ENCODE data around the gene ANK2.

The ANK2 gene

GRCh38 chr4:113270520-113271319 is 221.3 kb downstream of the ANK2 start:
- H3K9ac ChIP-seq (ENCODE audit: low read length) = no peak overlapping the region
- no peak overlapping the region for H3K4me3 ChIP-seq (ENCODE audit: low read depth, low read length, poor library complexity, severe bottlenecking)
- H3K27ac ChIP-seq (ENCODE audit: low read depth, low read length, poor library complexity, severe bottlenecking) = no peak overlapping the region

GRCh38 chr4:113272523-113272922 is 223.1 kb downstream of the ANK2 start:
- H2AFZ ChIP-seq (ENCODE audit: low read length) = no peak overlapping the region
- TF ChIP-seq EZH2 (IDR thresholded peaks at IDR 0.05; ENCODE audit: borderline replicate concordance, low read length) = no peak
- TF ChIP-seq, protein P1, sequence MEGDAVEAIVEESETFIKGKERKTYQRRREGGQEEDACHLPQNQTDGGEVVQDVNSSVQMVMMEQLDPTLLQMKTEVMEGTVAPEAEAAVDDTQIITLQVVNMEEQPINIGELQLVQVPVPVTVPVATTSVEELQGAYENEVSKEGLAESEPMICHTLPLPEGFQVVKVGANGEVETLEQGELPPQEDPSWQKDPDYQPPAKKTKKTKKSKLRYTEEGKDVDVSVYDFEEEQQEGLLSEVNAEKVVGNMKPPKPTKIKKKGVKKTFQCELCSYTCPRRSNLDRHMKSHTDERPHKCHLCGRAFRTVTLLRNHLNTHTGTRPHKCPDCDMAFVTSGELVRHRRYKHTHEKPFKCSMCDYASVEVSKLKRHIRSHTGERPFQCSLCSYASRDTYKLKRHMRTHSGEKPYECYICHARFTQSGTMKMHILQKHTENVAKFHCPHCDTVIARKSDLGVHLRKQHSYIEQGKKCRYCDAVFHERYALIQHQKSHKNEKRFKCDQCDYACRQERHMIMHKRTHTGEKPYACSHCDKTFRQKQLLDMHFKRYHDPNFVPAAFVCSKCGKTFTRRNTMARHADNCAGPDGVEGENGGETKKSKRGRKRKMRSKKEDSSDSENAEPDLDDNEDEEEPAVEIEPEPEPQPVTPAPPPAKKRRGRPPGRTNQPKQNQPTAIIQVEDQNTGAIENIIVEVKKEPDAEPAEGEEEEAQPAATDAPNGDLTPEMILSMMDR (IDR thresholded peaks at IDR 0.05; ENCODE audit: low read length) = no peak
- no peak overlapping the region for H3K9ac ChIP-seq (ENCODE audit: low read length)
- H3K79me2 ChIP-seq (ENCODE audit: insufficient read depth, low read length) = no peaks in the 10 kb centered on the region
- no peaks in the 10 kb centered on the region for H3K36me3 ChIP-seq (ENCODE audit: insufficient read depth, low read length)
- no peaks in the 10 kb centered on the region for H3K9me3 ChIP-seq (ENCODE audit: low read length)
- H3K27me3 ChIP-seq (ENCODE audit: insufficient read depth, low read length) = no peaks in the 10 kb centered on the region
- H3K4me3 ChIP-seq (ENCODE audit: low read depth, low read length, poor library complexity, severe bottlenecking) = no peak overlapping the region
- H3K4me2 ChIP-seq (ENCODE audit: low read length) = no peak overlapping the region
- no peaks in the 10 kb centered on the region for H3F3A ChIP-seq (ENCODE audit: insufficient read depth, low read length)
- no peak overlapping the region for H3K27ac ChIP-seq (ENCODE audit: low read depth, low read length, poor library complexity, severe bottlenecking)
- H3K4me1 ChIP-seq (ENCODE audit: insufficient read depth, low read length, severe bottlenecking) = no peaks in the 10 kb centered on the region
- H3K9me2 ChIP-seq (ENCODE audit: low read depth, low read length) = no peaks in the 10 kb centered on the region
- H4K20me1 ChIP-seq (ENCODE audit: insufficient read depth, low read length) = no peaks in the 10 kb centered on the region

More at GRCh38 chr4:113270520-113271319, 221.3 kb downstream of the ANK2 start:
- no peak for TF ChIP-seq EZH2 (IDR thresholded peaks at IDR 0.05; ENCODE audit: borderline replicate concordance, low read length)
- TF ChIP-seq, protein P1 (IDR thresholded peaks at IDR 0.05; ENCODE audit: low read length) = no peak
- H3K4me2 ChIP-seq (ENCODE audit: low read length) = no peak overlapping the region
- no peaks in the 10 kb centered on the region for H4K20me1 ChIP-seq (ENCODE audit: insufficient read depth, low read length)
- H2AFZ ChIP-seq (ENCODE audit: low read length) = no peak overlapping the region
- H3K9me2 ChIP-seq (ENCODE audit: low read depth, low read length) = no peaks in the 10 kb centered on the region
- H3K9me3 ChIP-seq (ENCODE audit: low read length) = no peaks in the 10 kb centered on the region
- H3K79me2 ChIP-seq (ENCODE audit: insufficient read depth, low read length) = no peaks in the 10 kb centered on the region
- no peaks in the 10 kb centered on the region for H3K36me3 ChIP-seq (ENCODE audit: insufficient read depth, low read length)
- no peaks in the 10 kb centered on the region for H3K4me1 ChIP-seq (ENCODE audit: insufficient read depth, low read length, severe bottlenecking)
- H3K27me3 ChIP-seq (ENCODE audit: insufficient read depth, low read length) = no peaks in the 10 kb centered on the region
- no peaks in the 10 kb centered on the region for H3F3A ChIP-seq (ENCODE audit: insufficient read depth, low read length)

DNA sequence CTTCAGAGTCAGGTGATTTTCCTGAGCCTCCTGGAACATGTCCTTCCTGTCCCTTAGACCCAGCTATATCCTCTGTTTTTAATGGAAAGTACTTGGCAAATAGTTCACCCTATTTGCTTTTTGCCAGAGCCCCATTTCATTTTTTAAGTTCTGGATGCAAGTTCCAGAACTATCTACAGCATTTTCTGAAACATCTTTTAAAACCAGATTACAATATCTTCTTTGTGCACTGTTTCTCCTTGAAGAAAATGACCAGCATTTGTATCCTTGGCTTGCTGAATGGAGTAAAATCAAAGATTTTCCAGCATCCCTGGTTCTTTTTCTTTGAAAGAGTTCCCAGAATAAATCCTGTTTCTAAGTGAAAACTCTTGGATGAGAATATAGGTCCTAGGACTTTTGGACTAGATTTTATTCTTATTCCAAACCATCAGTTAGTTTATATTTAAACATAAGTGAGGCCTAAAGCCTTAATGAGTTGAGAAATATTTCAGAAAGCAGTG is 224.3 kb downstream of the ANK2 start:
- Histone ChIP-seq H3K27ac (ENCODE audit: low read depth, low read length, poor library complexity, severe bottlenecking) (no peak overlapping the region), H3K9ac (ENCODE audit: low read length) (no peak overlapping the region)
- no peak for TF ChIP-seq EZH2 (IDR thresholded peaks at IDR 0.05; ENCODE audit: borderline replicate concordance, low read length)
- TF ChIP-seq, protein P1 (IDR thresholded peaks at IDR 0.05; ENCODE audit: low read length) = no peak

More for the DNA sequence above, 224.3 kb downstream of the ANK2 start:
- H3K9me3 ChIP-seq (ENCODE audit: low read length) = no peaks in the 10 kb centered on the region
- H3K4me2 ChIP-seq (ENCODE audit: low read length) = no peak overlapping the region
- no peaks in the 10 kb centered on the region for H4K20me1 ChIP-seq (ENCODE audit: insufficient read depth, low read length)
- H3K36me3 ChIP-seq (ENCODE audit: insufficient read depth, low read length) = no peaks in the 10 kb centered on the region
- no peak overlapping the region for H3K4me3 ChIP-seq (ENCODE audit: low read depth, low read length, poor library complexity, severe bottlenecking)
- no peaks in the 10 kb centered on the region for H3K4me1 ChIP-seq (ENCODE audit: insufficient read depth, low read length, severe bottlenecking)
- no peaks in the 10 kb centered on the region for H3F3A ChIP-seq (ENCODE audit: insufficient read depth, low read length)
- no peaks in the 10 kb centered on the region for H3K79me2 ChIP-seq (ENCODE audit: insufficient read depth, low read length)
- H3K9me2 ChIP-seq (ENCODE audit: low read depth, low read length) = no peaks in the 10 kb centered on the region
- H2AFZ ChIP-seq (ENCODE audit: low read length) = no peak overlapping the region
- H3K27me3 ChIP-seq (ENCODE audit: insufficient read depth, low read length) = no peaks in the 10 kb centered on the region

All from OCI-LY1 (cell line).